CD4-positive, alpha-beta T cell treated with Interleukin-10 for 1 hour (primary cell): ENCODE measurements around the gene COG4.
A peak's percentile ranks its signal among the peaks of the same experiment; 100 is the strongest.
"Not testable (repeated sequence)": the region's sequence is repeated elsewhere in the genome, so short reads cannot be mapped to it uniquely, and the experiment has no call there.

Source experiments
- DNase-seq: peaks from one replicate; pipeline ENCODE4 v3.0.0-alpha.2; 2020

The COG4 gene

DNA sequence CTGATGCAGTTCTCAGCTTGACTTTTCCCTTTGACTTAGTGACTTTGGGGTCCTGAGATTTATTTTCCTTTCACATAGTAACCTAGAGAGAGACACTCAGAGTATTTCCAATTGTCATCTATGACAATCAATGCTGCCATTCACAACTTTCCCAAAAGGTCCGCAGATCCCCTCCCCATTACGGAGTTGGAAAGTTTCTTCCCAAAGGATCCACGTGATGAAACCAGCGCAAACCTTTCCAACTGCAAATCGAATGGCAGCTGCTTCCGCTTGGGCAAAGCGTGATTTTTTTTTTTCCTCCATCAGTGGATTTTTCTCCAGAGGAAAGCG lies 69.5 kb downstream of the COG4 start:
- DNase-seq: no peak

DNA sequence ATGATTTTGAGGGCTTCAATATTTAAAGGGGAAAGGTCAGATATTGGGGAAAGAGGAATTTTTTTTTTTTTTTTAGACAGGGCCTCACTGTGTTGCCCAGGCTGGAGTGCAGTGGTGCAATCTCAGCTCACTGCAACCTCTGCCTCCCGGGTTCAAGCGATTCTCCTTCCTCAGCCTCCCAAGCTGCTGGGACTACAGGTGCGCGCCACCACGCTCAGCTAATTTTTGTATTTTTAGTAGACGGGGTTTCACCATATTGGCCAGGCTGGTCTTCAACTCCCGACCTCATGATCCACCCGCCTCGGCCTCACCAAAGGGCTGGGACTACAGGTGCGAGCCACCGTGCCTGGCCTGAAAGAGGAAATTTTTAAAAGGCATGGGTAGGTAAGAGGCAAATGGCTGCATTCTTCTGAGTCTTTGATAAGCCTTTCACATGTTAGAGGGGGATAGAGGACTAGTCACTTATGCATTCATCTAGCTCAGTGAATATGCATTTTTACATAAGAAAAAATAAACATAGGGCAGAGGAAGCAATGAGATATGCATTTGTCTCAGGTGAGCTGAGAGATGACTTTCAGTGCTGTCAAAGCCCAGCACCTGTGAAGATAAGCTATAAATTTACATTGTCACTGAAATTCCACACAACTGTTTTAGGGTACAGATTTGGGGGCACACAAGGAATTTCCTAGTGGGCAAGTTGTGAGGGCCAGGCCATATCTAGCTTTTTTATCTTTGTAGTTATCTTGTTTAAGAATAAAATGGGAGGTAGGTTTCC lies 70.0 kb downstream of the COG4 start:
- no peak for DNase-seq

DNA sequence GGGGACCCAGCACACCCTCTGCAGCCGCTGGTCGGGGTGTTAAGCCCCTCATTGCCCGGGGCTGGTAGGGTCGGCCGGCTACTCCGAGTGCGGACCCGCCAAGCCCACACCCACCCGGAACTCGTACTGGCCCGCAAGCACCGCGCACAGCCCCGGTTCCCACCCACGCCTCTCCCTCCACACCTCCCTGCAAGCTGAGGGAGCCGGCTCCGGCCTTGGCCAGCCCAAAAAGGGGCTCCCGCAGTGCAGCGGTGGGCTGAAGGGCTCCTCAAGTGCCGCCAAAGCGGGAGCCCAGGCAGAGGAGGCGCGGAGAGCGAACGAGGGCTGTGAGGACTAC lies 72.4 kb downstream of the COG4 start:
- not testable (repeated sequence) for DNase-seq

DNA sequence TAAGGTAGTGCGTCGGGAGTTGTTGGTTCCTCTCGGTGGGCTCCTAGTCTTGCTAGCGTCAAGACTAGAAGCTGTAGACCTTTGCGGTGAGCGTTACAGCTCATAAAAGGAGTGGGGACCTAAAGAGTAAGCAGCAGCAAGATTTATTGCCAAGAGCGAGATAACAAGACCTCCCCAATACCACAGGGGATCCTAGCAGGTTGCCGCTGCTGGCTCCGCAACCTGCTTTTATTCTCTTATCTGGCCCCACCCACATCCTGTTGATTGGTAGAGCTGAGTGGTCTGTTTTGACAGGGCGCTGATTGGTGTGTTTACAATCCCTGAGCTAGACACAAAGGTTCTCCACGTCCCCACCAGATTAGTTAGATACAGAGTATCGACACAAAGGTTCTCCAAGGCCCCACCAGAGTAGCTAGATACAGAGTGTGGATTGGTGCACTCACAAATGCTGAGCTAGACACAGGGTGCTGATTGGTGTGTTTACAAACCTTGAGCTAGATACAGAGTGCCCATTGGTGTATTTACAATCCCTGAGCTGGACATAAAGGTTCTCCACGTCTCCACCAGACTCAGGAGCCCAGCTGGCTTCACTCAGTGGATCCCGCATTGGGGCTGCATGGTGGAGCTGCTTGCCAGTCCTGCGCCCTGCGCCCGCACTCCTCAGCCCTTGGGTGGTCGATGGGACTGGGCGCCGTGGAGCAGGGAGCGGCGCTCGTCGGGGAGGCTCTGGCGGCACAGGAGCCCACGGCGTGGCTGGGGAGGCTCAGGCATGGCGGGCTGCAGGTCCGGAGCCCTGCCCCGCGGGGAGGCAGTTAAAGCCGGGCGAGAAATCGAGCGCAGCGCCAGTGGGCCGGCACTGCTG lies 73.0 kb downstream of the COG4 start:
- not testable (repeated sequence) for DNase-seq

DNA sequence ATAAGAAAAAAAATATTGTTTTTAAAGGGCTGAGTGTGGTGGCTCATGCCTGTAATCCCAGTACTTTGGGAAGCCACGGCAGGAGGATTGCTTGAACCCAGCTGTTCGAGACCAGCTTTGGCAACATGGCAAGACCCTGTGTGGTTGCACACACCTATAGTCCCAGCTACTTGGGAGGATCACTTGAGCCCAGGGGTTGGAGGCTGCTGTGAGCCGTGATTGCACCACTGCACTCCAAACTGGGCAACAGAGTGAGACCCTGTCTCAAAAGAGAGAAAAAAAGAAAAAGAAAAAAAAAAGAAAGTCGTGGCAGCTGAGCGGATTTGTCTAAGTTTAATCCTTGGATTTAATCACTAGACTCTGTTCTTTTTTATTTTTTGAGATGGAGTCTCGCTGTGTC lies 75.3 kb downstream of the COG4 start:
- no peak for DNase-seq

DNA sequence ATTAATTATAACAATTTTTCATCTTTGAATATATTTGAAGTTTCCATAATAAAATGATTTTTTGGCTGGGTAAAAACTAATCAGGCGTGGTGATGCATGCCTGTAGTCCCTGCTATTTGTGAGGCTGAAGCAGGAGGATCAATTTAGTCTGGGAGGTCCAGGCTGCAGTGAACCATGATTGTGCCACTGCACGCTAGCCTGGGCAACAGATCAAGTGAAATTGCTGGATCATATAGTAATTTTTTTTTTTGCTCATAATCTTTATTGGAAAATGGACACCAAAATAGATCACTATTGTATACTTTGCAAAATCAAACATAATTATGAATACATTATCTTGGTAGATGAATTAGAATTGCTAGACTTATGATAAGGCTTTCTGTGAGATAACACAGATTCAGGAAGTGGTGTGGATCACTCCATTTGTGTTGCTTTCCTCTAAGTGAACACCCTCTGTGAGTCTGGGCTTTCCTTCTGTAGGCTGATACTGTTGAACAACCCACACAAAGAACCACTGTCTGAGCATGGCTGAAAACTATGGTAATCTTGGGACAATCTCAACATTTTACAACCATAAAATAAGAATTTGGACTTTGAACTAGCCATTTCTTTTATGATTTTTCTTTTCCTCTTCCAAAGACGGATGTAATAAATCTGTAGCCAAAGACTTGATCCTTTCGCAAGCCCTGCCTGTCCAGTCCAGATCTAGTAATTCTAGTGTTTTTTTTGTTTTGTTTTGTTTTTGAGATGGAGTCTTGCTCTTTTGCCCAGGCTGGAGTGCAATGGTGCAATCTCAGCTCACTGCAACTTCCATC lies 78.9 kb downstream of the COG4 start:
- DNase-seq: no peak

DNA sequence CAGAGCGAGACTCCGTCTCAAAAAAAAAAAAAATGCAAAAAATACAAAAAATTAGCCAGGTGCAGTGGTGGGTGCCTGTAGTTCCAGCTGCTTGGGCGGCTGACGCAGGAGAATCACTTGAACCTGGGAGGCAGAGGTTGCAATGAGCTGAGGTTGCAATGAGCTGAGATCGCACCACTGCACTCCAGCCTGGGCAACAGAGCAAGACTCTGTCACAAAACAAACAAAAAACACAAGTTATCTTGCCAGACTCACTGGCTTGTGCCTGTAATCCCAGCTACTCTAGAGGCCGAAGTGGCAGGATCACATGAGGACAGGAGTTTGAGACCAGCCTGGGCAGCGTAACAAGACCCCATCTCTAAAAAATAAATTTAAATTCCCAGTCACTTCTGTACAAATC lies 81.0 kb downstream of the COG4 start:
- DNase-seq: no peak

DNA sequence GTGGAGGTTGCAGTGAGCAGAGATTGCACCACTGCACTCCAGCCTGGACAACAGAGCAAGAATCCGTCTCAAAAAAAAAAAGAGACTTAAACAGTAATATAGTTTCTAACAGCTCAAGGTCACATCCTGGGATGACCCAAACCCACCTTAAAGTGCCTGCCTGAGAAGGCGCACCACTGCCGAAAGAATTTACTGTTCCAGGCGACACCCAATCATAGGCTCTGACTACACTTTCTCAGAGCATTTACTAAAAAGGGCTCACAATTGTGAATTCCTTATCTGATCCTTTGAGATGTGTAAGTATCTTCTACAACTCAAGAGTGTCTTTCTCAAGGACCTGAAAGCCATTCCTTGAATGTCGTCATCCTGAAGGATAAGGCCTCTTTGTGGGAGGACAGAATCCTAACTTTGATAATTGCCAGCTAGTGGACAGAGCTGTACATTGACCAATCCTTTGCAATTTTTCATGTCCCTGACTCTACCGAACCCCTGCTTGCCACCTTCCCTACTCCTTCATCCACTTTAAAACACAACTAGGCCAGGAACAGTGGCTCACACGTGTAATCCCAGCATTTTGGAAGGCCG lies 81.9 kb downstream of the COG4 start:
- no peak for DNase-seq

DNA sequence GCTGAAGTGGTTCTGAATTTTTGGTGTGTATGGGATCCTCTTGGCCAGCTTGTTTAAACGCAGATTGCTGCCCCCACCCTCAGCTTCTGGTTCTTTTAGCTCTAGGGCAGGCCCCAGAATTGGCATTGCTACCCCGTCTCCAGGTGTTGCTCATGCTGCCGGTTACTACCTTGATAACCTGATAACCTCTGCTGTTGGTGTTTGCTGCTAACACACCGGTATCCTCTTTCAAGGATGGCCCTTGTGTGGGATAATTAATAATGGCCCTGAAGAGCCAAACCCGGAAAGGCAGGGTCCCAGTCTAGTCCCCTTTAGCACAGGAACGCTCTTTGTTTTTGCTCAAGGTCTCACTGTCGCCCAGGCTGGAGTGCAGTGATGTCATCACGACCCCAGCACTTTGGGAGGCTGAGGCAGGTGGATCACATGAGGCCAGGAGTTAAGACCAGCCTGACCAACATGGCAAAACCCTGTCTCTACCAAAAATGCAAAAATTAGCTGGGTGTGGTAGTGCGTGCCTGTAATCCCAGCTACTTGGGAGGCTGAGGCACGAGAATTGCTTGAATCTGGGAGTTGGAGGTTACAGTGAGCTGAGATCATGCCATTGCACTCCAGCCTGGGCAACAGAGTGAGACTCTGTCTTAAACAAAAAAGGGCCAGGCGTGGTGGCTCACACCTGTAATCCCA lies 83.2 kb downstream of the COG4 start:
- no peak for DNase-seq

DNA sequence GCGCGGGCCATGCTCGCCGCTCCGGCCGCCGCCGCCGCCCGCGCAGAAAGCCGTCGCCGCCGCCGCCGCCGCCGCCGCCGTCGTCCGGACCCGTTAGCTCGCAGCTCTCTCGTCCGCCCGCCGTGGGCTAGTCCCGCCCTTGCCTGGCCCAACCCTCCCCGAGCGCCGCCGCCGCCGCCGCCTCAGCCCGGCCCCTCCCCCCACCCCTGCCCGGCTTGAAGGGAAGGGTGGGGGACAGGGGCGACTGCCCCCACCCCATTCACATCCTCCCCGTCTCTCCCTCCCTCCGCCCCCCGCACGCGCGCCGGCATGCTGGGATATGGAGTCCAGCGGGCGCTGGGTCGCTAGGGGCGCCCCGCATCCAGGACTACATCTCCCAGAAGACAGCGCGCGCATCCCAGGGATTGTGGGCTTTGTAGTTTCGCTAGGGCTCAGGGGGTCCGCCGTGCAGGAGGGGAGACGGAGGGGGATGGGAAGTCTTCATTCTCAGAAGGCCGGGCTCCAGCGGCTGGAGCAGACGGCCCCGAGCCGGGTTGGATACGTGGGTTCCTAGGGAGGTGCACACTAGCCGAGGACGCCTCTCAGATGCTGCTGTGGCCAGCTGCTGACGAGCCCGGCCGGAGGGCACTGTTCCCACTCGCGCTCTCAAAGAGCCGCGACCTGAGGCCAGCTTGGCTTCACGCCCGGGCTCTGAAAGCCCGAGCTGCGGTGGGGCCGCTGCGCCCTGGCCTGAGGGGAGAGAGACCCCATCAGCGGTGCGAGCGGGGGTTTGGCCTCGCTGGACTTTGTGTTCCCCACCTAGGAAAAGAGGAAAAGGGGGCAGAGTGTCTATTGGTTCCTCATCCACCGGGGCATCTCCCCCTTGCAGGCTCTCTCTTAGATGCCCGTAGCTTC lies 84.1 kb downstream of the COG4 start, which contains the start of gene ST3GAL2:
TSS of gene ST3GAL2 (minus strand) at position 132 of the 894 bp plus-strand sequence. CDS start 40,570 bp downstream, outside the sequence.
- peak; percentile 96 for DNase-seq

DNA sequence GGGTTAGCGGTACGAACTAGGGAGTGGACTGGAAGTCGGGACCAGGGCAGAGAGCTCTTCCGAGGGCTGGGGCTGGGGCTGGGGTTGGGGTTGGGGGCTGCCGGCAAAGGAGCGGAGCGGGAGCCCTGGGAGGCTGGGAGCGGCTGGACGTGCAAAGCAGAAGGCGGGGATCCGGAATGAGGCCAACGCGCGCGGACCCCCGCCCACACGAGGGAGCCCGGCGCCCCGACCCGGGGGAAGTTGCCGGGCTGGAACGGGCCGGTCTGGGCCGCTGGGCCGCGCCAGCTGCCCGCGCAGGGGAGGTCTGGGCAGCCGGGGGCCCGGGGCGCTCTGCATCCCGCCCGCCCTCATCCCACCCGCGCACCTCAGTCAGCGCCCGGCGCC lies 84.8 kb downstream of the COG4 start:
- DNase-seq: no peak

DNA sequence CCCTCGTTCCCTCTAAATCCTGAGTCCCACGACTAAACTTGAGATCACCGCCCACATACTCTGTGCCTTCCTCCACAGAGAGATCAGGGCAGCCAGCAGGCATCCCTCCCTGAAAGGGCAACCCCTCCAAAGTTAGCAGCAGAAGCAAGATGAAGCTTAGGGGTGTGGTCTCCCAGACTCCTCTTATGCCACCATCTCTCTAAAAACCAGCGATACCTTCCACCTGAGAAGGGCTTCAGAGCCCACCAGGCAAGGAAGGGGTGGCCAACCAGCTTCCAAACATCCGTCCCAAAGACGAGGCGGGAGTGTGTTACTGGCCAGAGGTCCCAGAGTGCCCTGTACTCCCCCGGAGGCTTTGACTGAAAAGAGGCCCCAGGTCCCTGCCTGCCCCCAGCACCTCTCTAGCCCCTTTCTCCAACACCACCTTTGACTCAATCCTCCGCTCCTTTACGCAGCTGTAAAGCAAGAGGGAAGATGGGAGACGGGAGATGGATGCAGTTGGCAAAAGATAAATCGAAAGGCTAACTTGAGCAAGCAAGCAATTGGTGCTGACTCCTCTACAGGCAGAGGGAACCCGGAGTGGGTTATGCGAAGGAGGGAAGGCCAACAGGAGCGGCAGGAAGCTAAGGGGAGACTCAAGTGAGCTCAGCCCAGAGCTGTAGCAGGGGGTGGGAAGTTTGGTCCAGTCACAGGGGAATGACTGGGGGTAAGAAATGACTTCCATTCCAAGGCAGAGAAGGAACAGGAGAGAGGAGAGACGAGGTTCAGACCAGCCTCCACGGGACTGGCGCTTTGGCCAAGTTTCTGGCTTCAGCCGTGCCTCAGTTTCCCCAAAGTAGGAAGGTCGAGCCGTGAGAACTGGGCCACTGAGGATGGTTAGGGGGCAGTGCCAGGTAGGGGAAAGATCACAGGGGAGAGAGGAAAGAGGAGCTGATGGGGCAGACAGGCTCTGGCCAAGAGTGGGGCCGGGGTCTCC lies 85.5 kb downstream of the COG4 start:
- no peak for DNase-seq

DNA sequence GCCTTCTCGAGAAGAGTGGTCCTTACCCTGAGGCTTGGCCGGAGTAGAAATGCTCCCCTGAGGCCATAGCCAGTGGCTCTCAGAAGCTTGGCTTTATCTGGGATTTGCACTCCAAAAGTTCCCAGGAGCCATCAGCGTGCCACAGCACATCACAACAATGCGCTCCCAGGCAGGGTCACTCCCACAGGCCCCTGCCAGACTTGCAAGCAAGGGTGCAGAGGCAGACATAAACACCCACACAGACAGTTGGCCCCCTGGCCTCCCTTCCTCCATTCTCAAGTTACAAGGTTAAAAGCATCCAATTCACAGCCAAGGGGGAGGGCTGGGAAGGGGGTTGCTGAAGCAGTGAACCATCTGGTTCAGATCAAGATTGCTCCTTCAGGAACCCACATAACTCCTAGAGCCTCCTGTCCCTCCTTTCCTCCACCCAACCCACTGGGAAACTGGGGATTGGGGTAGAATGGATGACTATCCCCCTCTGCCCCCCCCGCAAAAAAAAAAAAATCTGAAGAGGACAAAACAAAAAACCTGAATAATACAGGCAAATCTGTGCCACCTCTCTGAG lies 86.3 kb downstream of the COG4 start:
- DNase-seq: no peak

DNA sequence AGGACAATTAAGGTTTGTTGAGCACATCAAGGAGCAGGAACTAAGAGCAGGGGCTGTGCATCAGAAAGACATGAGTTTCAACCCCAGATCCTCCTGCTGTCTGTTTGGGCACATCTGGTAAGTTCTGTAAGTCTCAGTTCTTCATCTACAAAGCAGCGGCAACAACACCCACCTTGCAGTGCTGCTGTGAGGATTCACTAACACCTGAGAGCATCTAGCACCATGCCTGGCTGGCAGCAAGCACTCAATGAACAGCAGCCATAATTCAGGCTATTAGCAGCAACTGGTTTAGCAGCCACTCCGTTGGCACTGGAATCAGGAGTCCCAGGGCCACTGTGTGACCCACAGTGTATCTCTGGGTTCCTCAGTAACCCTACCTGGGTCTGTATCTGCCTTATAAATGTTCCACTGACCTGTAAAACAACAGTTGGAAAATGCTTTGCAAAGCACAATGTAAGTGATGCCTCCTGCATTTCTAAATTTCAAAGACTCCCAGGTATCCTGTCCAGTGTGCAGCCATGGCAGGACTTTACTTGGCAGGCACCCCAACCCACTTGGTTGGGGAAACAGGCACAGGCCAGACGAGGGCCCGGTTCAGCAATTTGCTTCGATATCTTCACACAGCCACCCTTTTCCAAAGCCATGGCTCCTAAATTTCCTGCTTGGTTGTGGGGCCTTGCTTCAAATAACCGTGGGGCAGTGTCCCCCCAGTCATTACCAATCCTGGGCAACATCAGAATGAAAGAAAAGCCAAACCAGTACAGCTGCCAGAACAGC lies 88.7 kb downstream of the COG4 start:
- DNase-seq: no peak

DNA sequence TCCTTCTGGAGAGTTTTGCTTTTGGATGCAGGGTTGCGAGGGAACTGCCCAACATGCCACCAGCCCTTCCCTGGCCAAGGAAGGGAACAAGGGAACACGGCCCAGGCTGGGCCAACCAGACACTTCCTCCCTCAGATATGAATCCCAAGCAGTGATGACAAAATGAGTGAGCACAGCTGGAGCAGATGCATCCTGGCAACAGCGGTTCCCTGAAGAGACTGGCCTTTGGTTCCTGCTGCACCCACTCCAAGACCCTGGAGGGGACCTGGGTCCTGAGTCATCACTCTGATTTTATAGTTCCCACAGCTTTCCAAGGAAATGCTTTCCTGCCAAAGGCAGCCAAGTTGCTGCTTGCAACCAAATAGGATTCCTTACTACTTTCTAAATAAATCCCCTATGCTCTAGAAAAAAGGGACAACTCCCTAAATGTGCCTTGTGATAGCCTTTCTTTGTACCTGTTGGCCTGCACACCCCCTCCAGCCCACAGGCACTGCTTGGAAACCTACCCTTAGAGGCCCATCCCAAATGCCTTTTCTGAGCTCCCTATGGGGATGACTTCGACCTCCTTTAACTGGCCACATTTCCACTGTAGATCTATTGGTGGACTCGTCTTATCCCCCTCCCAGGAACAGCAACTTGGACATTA lies 89.8 kb downstream of the COG4 start:
- DNase-seq: no peak

DNA sequence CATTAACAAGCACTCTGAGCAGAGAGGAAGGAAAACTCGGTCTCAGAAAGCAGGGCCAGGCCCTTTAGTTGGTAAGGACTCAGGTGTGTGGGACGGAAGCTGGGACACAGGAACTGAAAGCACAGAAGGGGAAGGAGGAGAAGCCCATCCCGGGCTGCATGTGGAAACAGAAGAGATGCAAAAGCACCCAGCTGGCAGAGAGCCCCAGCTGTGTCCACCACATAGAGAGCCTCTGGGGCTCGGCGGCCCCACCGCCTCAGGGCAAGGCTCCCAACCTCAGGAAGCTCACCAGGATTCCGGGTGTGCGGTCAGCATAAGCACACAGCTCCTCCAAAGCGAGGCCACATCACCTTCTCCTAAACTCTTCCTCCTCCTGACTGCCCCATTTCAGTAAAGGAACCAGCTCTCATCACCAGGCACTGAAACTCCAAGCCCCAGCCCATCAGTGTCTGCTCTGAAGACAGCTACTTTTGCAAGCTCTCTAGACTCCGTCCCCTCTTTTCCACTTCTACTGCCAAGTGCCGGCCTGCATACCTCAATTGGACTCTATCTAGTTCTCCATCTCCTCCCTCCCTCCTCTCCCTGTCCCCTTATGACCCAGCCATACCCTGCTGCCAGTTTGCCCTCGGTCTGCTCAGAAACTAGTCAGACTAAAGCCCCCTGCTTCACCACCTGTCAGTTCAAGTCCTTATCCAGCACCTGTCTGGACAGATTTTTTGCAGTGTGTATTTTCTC lies 90.5 kb downstream of the COG4 start:
- DNase-seq: no peak

DNA sequence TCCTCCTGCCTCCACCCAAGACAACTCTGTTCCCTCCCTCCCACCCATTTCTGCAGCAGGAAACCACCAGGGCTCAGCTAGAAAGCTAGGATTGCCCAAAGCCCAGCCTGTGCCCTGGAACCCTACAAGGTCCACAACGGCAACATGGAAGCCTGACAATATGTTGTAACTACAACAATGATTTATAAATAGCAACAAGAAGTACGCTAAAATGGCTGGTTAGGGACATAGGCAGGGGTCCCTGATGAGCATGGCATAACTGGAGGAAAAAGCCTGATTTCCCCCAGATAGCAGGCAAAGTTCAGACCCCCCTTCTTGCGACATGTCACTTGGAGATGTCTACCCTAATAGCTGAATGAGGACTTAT lies 91.0 kb downstream of the COG4 start:
- no peak for DNase-seq
